ENCODE results near the gene IRAG1.

- TF ChIP-seq ZBTB7B (CRISPR knock-in tag; IDR thresholded peaks at IDR 0.05) (no peak), BRF2 (CRISPR knock-in tag; IDR thresholded peaks at IDR 0.05) (no peak), ZBTB25 (CRISPR knock-in tag; IDR thresholded peaks at IDR 0.05) (no peak), MTA3 (CRISPR knock-in tag; IDR thresholded peaks at IDR 0.05) (no peak), ZNF720 (CRISPR knock-in tag; IDR thresholded peaks at IDR 0.05) (no peak), ZNF143 (CRISPR knock-in tag; IDR thresholded peaks at IDR 0.05) (no peak), AGO1 (IDR thresholded peaks at IDR 0.05; ENCODE audit: low read depth, low read length, poor library complexity, severe bottlenecking) (no peak)
Observed at GRCh38 chr11:10659339-10660216, 34.0 kb downstream of the IRAG1 start.
